ENCODE data around the gene IFI44L. TPM values are rescaled to one million over a fixed set of nuclear protein-coding genes. Genes with fewer than 3 reads are reported as not detected.

The IFI44L gene
- total RNA-seq, 2 experiments from 2014 or later, result 19.5 to 23.9 TPM

DNA sequence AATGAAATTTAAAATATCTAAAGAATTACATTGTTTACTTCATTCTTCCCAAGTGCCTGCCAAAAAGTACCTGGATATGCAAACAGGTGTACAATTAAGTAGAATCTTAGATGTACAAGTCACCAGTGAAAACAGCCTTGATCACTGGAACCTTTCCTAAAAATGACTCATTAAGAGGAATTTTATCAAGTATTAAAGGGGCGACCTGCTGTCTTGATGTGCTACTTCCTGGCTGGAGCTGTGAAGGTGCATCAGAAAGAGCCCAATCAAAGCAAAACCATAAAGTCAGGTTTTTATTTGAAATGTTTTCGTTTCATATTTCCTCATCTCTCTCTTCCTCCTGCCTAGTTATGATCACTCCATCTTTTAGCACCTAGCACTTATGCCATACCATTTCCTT lies 62.8 kb downstream of the IFI44L start:
- Mint-ChIP-seq H3K9me3 (no peaks in the 10 kb centered on the region), H3K4me3 (no peak overlapping the region), H3K36me3 (ENCODE audit: low read depth) (no peaks in the 10 kb centered on the region), H3K27me3 (peaks cover 10% of the 10 kb centered on the region), H3K27ac (no peak overlapping the region), H3K4me1 (ENCODE audit: low read depth) (no peaks in the 10 kb centered on the region)
- Histone ChIP-seq H3K4me1 (ENCODE audit: insufficient read depth, low read length) (no peaks in the 10 kb centered on the region), H3K27me3 (ENCODE audit: control insufficient read depth in 1 of 2, insufficient read depth in 2 of 2, low read length in 2 of 2) (no peaks in the 10 kb centered on the region), H3K27ac (ENCODE audit: low read depth in 1 of 2, low read length in 2 of 2) (no peak overlapping the region), H3K4me3 (ENCODE audit: low read length) (no peak overlapping the region), H3K36me3 (ENCODE audit: insufficient read depth, low read length) (no peaks in the 10 kb centered on the region), H3K9me3 (ENCODE audit: control insufficient read depth in 1 of 2, insufficient read depth in 1 of 2, low read length in 2 of 2) (no peaks in the 10 kb centered on the region)
- DNase-seq (no peak), ATAC-seq (ENCODE audit: poor library complexity) (no peak)
- ChIA-PET POLR2A (no interaction called here), CTCF (interaction anchor here (2.0 to 3.2 kb wide), 2 partner anchors 30 to 66 kb away, joined by 4 to 12 read pairs; no protein-coding TSS in a partner anchor)
- TF ChIP-seq, protein P1, sequence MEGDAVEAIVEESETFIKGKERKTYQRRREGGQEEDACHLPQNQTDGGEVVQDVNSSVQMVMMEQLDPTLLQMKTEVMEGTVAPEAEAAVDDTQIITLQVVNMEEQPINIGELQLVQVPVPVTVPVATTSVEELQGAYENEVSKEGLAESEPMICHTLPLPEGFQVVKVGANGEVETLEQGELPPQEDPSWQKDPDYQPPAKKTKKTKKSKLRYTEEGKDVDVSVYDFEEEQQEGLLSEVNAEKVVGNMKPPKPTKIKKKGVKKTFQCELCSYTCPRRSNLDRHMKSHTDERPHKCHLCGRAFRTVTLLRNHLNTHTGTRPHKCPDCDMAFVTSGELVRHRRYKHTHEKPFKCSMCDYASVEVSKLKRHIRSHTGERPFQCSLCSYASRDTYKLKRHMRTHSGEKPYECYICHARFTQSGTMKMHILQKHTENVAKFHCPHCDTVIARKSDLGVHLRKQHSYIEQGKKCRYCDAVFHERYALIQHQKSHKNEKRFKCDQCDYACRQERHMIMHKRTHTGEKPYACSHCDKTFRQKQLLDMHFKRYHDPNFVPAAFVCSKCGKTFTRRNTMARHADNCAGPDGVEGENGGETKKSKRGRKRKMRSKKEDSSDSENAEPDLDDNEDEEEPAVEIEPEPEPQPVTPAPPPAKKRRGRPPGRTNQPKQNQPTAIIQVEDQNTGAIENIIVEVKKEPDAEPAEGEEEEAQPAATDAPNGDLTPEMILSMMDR (IDR thresholded peaks at IDR 0.05), result no peak
- intact Hi-C loops (cut with DNase I, micrococcal nuclease), result no loop called here

DNA sequence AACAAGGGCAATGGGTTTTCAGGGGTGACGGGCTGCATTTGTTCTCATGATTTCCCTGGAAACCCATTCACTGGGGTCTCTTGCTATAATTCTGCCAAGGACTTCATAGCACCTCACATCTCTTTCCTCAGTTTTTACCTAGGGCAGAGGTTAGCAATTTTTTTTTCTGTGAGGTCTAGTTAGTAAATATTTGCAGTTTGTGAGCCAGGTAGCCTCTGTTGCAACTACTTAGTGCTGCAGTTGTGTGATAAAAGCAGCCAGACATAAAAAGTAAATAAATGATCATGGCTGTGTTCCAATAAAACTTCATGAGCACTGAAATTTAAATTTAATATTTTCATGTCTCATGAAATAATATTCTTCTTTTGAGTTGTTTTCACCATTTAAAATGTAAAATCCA lies 67.1 kb downstream of the IFI44L start:
- Histone ChIP-seq H3K4me3 (ENCODE audit: low read length) (no peak overlapping the region), H3K36me3 (ENCODE audit: insufficient read depth, low read length) (no peaks in the 10 kb centered on the region), H3K27ac (ENCODE audit: low read depth in 1 of 2, low read length in 2 of 2) (no peak overlapping the region), H3K27me3 (ENCODE audit: control insufficient read depth in 1 of 2, insufficient read depth in 2 of 2, low read length in 2 of 2) (no peaks in the 10 kb centered on the region), H3K4me1 (ENCODE audit: insufficient read depth, low read length) (no peaks in the 10 kb centered on the region), H3K9me3 (ENCODE audit: control insufficient read depth in 1 of 2, insufficient read depth in 1 of 2, low read length in 2 of 2) (no peaks in the 10 kb centered on the region)
- Mint-ChIP-seq H3K9me3 (no peaks in the 10 kb centered on the region), H3K4me3 (no peak overlapping the region), H3K27ac (no peak overlapping the region), H3K27me3 (peaks cover 21% of the 10 kb centered on the region), H3K4me1 (ENCODE audit: low read depth) (no peaks in the 10 kb centered on the region), H3K36me3 (ENCODE audit: low read depth) (no peaks in the 10 kb centered on the region)
- DNase-seq (no peak), ATAC-seq (ENCODE audit: poor library complexity) (no peak)
- ChIA-PET CTCF (interaction anchor here (0.5 kb wide), 1 partner anchor 926 kb away, joined by 4 read pairs; no protein-coding TSS in a partner anchor), POLR2A (no interaction called here)
- intact Hi-C loops (cut with DNase I, micrococcal nuclease), result no loop called here
- TF ChIP-seq, protein P1 (IDR thresholded peaks at IDR 0.05), result no peak

DNA sequence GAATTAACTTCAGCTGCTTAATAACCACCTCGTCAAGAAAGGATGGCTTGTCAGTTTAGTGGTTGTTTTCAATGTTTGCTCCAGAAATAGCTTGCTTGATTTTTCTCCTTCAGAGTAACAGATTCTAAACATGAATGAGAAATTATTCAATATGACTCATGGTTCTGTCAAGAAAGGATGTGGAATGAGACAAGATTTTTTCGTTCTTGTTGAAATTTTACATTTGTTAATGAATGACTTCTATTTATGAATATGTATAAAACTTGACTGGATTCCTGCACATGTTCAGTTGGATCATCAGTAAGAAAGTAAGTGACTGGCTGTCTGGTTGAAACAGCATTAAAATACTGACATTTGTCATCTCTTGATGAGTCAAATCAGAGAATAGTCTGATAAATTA lies 67.7 kb downstream of the IFI44L start:
- DNase-seq (no peak), ATAC-seq (ENCODE audit: poor library complexity) (no peak)
- Mint-ChIP-seq H3K27me3 (peaks cover 24% of the 10 kb centered on the region), H3K36me3 (ENCODE audit: low read depth) (no peaks in the 10 kb centered on the region), H3K4me1 (ENCODE audit: low read depth) (no peaks in the 10 kb centered on the region), H3K27ac (no peak overlapping the region), H3K9me3 (no peaks in the 10 kb centered on the region), H3K4me3 (no peak overlapping the region)
- Histone ChIP-seq H3K4me1 (ENCODE audit: insufficient read depth, low read length) (no peaks in the 10 kb centered on the region), H3K9me3 (ENCODE audit: control insufficient read depth in 1 of 2, insufficient read depth in 1 of 2, low read length in 2 of 2) (no peaks in the 10 kb centered on the region), H3K27me3 (ENCODE audit: control insufficient read depth in 1 of 2, insufficient read depth in 2 of 2, low read length in 2 of 2) (no peaks in the 10 kb centered on the region), H3K36me3 (ENCODE audit: insufficient read depth, low read length) (no peaks in the 10 kb centered on the region), H3K27ac (ENCODE audit: low read depth in 1 of 2, low read length in 2 of 2) (no peak overlapping the region), H3K4me3 (ENCODE audit: low read length) (no peak overlapping the region)
- intact Hi-C loops (cut with DNase I, micrococcal nuclease), result no loop called here
- ChIA-PET POLR2A (no interaction called here), CTCF (no interaction called here)
- TF ChIP-seq, protein P1 (IDR thresholded peaks at IDR 0.05), result no peak
